ENCODE results near the gene EIF3B.
"Not testable (repeated sequence)": the region's sequence is repeated elsewhere in the genome, so short reads cannot be mapped to it uniquely, and the experiment has no call there.

The EIF3B gene

GRCh38 chr7:2330493-2330892 lies 24.1 kb upstream of the EIF3B start:
- no peak for DNase-seq (ENCODE audit: low spot score)
- Histone ChIP-seq H2BK15ac (ENCODE audit: low read length) (no peak overlapping the region), H2BK120ac (ENCODE audit: low read depth, low read length) (no peak overlapping the region), H3K9ac (ENCODE audit: low read depth, low read length, poor library complexity) (no peak overlapping the region), H3K14ac (ENCODE audit: low read length) (no peak overlapping the region), H3K23ac (ENCODE audit: low read depth, low read length, poor library complexity) (no peak overlapping the region), H4K91ac (ENCODE audit: low read depth, low read length, poor library complexity) (no peak overlapping the region), H3K36me3 (replicated peaks in 1 of 2; ENCODE audit: control insufficient read depth in 2 of 2, insufficient read depth in 2 of 2, low read length in 2 of 2) (no peaks in the 10 kb centered on the region), H2BK12ac (ENCODE audit: low read length) (no peak overlapping the region), H3K18ac (ENCODE audit: low read length) (no peak overlapping the region), H3K27me3 (ENCODE audit: control insufficient read depth in 3 of 3, insufficient read depth in 3 of 3, low read depth in 1 of 3, low read length in 3 of 3) (no peaks in the 10 kb centered on the region), H2BK5ac (ENCODE audit: low read length) (no peak overlapping the region), H3K4ac (ENCODE audit: low read length) (no peak overlapping the region), H3K9me3 (replicated peaks in 1 of 2; ENCODE audit: control insufficient read depth in 2 of 2, insufficient read depth in 1 of 2, low read depth in 1 of 2, low read length in 2 of 2) (no peaks in the 10 kb centered on the region), H2AFZ (ENCODE audit: low read length) (no peak overlapping the region), H3K27ac (replicated peaks; ENCODE audit: low read length) (no peak overlapping the region), H3K79me1 (ENCODE audit: low read depth, low read length) (no peaks in the 10 kb centered on the region), H3K4me2 (ENCODE audit: insufficient read depth, low read length, poor library complexity, severe bottlenecking) (no peak overlapping the region), H2AK5ac (ENCODE audit: low read depth, low read length) (no peak overlapping the region), H3K4me3 (ENCODE audit: low read length in 2 of 2) (no peak overlapping the region), H3K4me1 (ENCODE audit: control insufficient read depth in 2 of 2, insufficient read depth in 1 of 2, low read depth in 1 of 2, low read length in 2 of 2) (no peaks in the 10 kb centered on the region), H4K8ac (ENCODE audit: low read depth, low read length) (no peak overlapping the region)
- no CpG with 5 or more reads among the region's 2 CpGs for WGBS, 2 donors (ENCODE audit: extremely low coverage in 2 of 2, insufficient read length in 2 of 2, insufficient replicate concordance in 1 of 2)

- no peak overlapping the region for H4K8ac ChIP-seq (ENCODE audit: low read depth, low read length)
- no peak overlapping the region for H2BK12ac ChIP-seq (ENCODE audit: low read length)
- H3K4me2 ChIP-seq (ENCODE audit: insufficient read depth, low read length, poor library complexity, severe bottlenecking) = no peak overlapping the region
- no peak for DNase-seq (ENCODE audit: low spot score)
- H2BK120ac ChIP-seq (ENCODE audit: low read depth, low read length) = no peak overlapping the region
- H3K4me3 ChIP-seq (ENCODE audit: low read length in 2 of 2) = no peak overlapping the region
- WGBS, 2 donors (ENCODE audit: extremely low coverage in 2 of 2, insufficient read length in 2 of 2, insufficient replicate concordance in 1 of 2) = no CpG with 5 or more reads among the region's 6 CpGs
- H3K18ac ChIP-seq (ENCODE audit: low read length) = no peak overlapping the region
- H3K23ac ChIP-seq (ENCODE audit: low read depth, low read length, poor library complexity) = no peak overlapping the region
- H3K14ac ChIP-seq (ENCODE audit: low read length) = no peak overlapping the region
- H2AFZ ChIP-seq (ENCODE audit: low read length) = no peak overlapping the region
- no peaks in the 10 kb centered on the region for H3K4me1 ChIP-seq (ENCODE audit: control insufficient read depth in 2 of 2, insufficient read depth in 1 of 2, low read depth in 1 of 2, low read length in 2 of 2)
- no peak overlapping the region for H3K27ac ChIP-seq (replicated peaks; ENCODE audit: low read length)
- H3K36me3 ChIP-seq (replicated peaks in 1 of 2; ENCODE audit: control insufficient read depth in 2 of 2, insufficient read depth in 2 of 2, low read length in 2 of 2) = no peaks in the 10 kb centered on the region
- H2BK5ac ChIP-seq (ENCODE audit: low read length) = no peak overlapping the region
- no peak overlapping the region for H3K9ac ChIP-seq (ENCODE audit: low read depth, low read length, poor library complexity)
- H3K9me3 ChIP-seq (replicated peaks in 1 of 2; ENCODE audit: control insufficient read depth in 2 of 2, insufficient read depth in 1 of 2, low read depth in 1 of 2, low read length in 2 of 2) = no peaks in the 10 kb centered on the region
- H3K27me3 ChIP-seq (ENCODE audit: control insufficient read depth in 3 of 3, insufficient read depth in 3 of 3, low read depth in 1 of 3, low read length in 3 of 3) = no peaks in the 10 kb centered on the region
- no peak overlapping the region for H2BK15ac ChIP-seq (ENCODE audit: low read length)
- no peak overlapping the region for H2AK5ac ChIP-seq (ENCODE audit: low read depth, low read length)
- H3K4ac ChIP-seq (ENCODE audit: low read length) = no peak overlapping the region
- H3K79me1 ChIP-seq (ENCODE audit: low read depth, low read length) = no peaks in the 10 kb centered on the region
- no peak overlapping the region for H4K91ac ChIP-seq (ENCODE audit: low read depth, low read length, poor library complexity)
Measured at GRCh38 chr7:2331707-2332106, 22.9 kb upstream of the EIF3B start.

- H3K4me3 ChIP-seq (ENCODE audit: low read length in 2 of 2); H2BK15ac ChIP-seq (ENCODE audit: low read length); H3K9me3 ChIP-seq (replicated peaks in 1 of 2; ENCODE audit: control insufficient read depth in 2 of 2, insufficient read depth in 1 of 2, low read depth in 1 of 2, low read length in 2 of 2); H2BK12ac ChIP-seq (ENCODE audit: low read length); H2BK120ac ChIP-seq (ENCODE audit: low read depth, low read length); H2AFZ ChIP-seq (ENCODE audit: low read length); H3K18ac ChIP-seq (ENCODE audit: low read length); H3K4me2 ChIP-seq (ENCODE audit: insufficient read depth, low read length, poor library complexity, severe bottlenecking); H3K27me3 ChIP-seq (ENCODE audit: control insufficient read depth in 3 of 3, insufficient read depth in 3 of 3, low read depth in 1 of 3, low read length in 3 of 3); H4K91ac ChIP-seq (ENCODE audit: low read depth, low read length, poor library complexity); H2AK5ac ChIP-seq (ENCODE audit: low read depth, low read length); H3K27ac ChIP-seq (replicated peaks; ENCODE audit: low read length); H3K36me3 ChIP-seq (replicated peaks in 1 of 2; ENCODE audit: control insufficient read depth in 2 of 2, insufficient read depth in 2 of 2, low read length in 2 of 2); H3K4ac ChIP-seq (ENCODE audit: low read length); H3K79me1 ChIP-seq (ENCODE audit: low read depth, low read length); H4K8ac ChIP-seq (ENCODE audit: low read depth, low read length); H2BK5ac ChIP-seq (ENCODE audit: low read length); DNase-seq (ENCODE audit: low spot score); H3K9ac ChIP-seq (ENCODE audit: low read depth, low read length, poor library complexity); H3K23ac ChIP-seq (ENCODE audit: low read depth, low read length, poor library complexity); H3K4me1 ChIP-seq (ENCODE audit: control insufficient read depth in 2 of 2, insufficient read depth in 1 of 2, low read depth in 1 of 2, low read length in 2 of 2); H3K14ac ChIP-seq (ENCODE audit: low read length): not testable (repeated sequence)
- no CpG with 5 or more reads among the region's 4 CpGs for WGBS, 2 donors (ENCODE audit: extremely low coverage in 2 of 2, insufficient read length in 2 of 2, insufficient replicate concordance in 1 of 2)
Measured at GRCh38 chr7:2332606-2333231, 21.9 kb upstream of the EIF3B start.

- WGBS, 2 donors (ENCODE audit: extremely low coverage in 2 of 2, insufficient read length in 2 of 2, insufficient replicate concordance in 1 of 2) = no CpG with 5 or more reads among the region's 20 CpGs
- H2BK120ac ChIP-seq (ENCODE audit: low read depth, low read length) = no peak overlapping the region
- DNase-seq (ENCODE audit: low spot score) = no peak
Measured at GRCh38 chr7:2336626-2337299, 17.9 kb upstream of the EIF3B start.

More at GRCh38 chr7:2336626-2337299, 17.9 kb upstream of the EIF3B start:
- no peaks in the 10 kb centered on the region for H3K4me1 ChIP-seq (ENCODE audit: control insufficient read depth in 2 of 2, insufficient read depth in 1 of 2, low read depth in 1 of 2, low read length in 2 of 2)
- no peak overlapping the region for H2AK5ac ChIP-seq (ENCODE audit: low read depth, low read length)
- no peak overlapping the region for H3K4me3 ChIP-seq (ENCODE audit: low read length in 2 of 2)
- no peak overlapping the region for H3K4me2 ChIP-seq (ENCODE audit: insufficient read depth, low read length, poor library complexity, severe bottlenecking)
- no peak overlapping the region for H2BK12ac ChIP-seq (ENCODE audit: low read length)
- no peak overlapping the region for H4K8ac ChIP-seq (ENCODE audit: low read depth, low read length)
- H3K9me3 ChIP-seq (replicated peaks in 1 of 2; ENCODE audit: control insufficient read depth in 2 of 2, insufficient read depth in 1 of 2, low read depth in 1 of 2, low read length in 2 of 2) = no peaks in the 10 kb centered on the region
- no peak overlapping the region for H3K14ac ChIP-seq (ENCODE audit: low read length)
- no peak overlapping the region for H3K18ac ChIP-seq (ENCODE audit: low read length)
- no peak overlapping the region for H3K4ac ChIP-seq (ENCODE audit: low read length)
- no peak overlapping the region for H3K27ac ChIP-seq (replicated peaks; ENCODE audit: low read length)
- no peak overlapping the region for H2BK5ac ChIP-seq (ENCODE audit: low read length)
- H3K79me1 ChIP-seq (ENCODE audit: low read depth, low read length) = no peaks in the 10 kb centered on the region
- no peak overlapping the region for H3K23ac ChIP-seq (ENCODE audit: low read depth, low read length, poor library complexity)
- no peaks in the 10 kb centered on the region for H3K36me3 ChIP-seq (replicated peaks in 1 of 2; ENCODE audit: control insufficient read depth in 2 of 2, insufficient read depth in 2 of 2, low read length in 2 of 2)
- H2BK15ac ChIP-seq (ENCODE audit: low read length) = no peak overlapping the region
- no peak overlapping the region for H3K9ac ChIP-seq (ENCODE audit: low read depth, low read length, poor library complexity)
- no peak overlapping the region for H2AFZ ChIP-seq (ENCODE audit: low read length)
- no peaks in the 10 kb centered on the region for H3K27me3 ChIP-seq (ENCODE audit: control insufficient read depth in 3 of 3, insufficient read depth in 3 of 3, low read depth in 1 of 3, low read length in 3 of 3)
- no peak overlapping the region for H4K91ac ChIP-seq (ENCODE audit: low read depth, low read length, poor library complexity)
